Measurements from ENCODE around the gene TMPRSS11B. TPM values are rescaled to one million over a fixed set of nuclear protein-coding genes. Genes with fewer than 3 reads are reported as not detected.

TMPRSS11B gene
- total RNA-seq, 4 donors from 2014 or later: not detected

DNA sequence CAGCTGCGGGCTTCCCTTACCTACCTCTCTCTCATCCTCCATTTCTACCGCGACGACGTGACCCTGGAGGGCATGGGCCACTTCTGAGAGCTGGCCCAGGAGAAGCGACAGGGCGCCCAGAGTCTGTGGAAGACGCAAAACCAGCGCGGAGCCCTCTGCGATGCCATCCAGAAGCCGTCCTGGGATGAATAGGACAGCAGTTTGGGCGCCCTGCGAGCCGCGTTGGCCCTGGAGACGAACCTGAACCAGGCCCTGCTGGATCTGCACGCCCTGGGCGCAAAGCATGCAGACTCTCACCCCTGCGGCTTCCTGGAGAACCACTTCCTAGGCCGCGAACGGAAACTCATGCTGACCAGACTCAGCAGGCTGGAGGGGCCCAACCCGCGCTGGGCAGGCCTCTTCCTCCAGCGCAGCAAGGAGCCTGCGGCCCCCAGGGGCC is 63.1 kb downstream of the TMPRSS11B start:
- TF ChIP-seq POLR2A (IDR thresholded peaks at IDR 0.05): no peak
- no peak for TF ChIP-seq EP300 (IDR thresholded peaks at IDR 0.05)
- TF ChIP-seq POLR2AphosphoS5 (IDR thresholded peaks at IDR 0.05): no peak
- TF ChIP-seq, protein P1, sequence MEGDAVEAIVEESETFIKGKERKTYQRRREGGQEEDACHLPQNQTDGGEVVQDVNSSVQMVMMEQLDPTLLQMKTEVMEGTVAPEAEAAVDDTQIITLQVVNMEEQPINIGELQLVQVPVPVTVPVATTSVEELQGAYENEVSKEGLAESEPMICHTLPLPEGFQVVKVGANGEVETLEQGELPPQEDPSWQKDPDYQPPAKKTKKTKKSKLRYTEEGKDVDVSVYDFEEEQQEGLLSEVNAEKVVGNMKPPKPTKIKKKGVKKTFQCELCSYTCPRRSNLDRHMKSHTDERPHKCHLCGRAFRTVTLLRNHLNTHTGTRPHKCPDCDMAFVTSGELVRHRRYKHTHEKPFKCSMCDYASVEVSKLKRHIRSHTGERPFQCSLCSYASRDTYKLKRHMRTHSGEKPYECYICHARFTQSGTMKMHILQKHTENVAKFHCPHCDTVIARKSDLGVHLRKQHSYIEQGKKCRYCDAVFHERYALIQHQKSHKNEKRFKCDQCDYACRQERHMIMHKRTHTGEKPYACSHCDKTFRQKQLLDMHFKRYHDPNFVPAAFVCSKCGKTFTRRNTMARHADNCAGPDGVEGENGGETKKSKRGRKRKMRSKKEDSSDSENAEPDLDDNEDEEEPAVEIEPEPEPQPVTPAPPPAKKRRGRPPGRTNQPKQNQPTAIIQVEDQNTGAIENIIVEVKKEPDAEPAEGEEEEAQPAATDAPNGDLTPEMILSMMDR (IDR thresholded peaks at IDR 0.05): no peak
- DNase-seq (ENCODE audit: low spot score in 2 of 2): no peak
- Histone ChIP-seq H3K9me3 (no peaks in the 10 kb centered on the region), H3K36me3 (no peaks in the 10 kb centered on the region), H3K27ac (no peak overlapping the region), H3K27me3 (no peaks in the 10 kb centered on the region), H3K4me3 (no peak overlapping the region), H3K4me1 (no peaks in the 10 kb centered on the region)
- WGBS: 98% methylated on average over 19 of the region's 27 CpGs

DNA sequence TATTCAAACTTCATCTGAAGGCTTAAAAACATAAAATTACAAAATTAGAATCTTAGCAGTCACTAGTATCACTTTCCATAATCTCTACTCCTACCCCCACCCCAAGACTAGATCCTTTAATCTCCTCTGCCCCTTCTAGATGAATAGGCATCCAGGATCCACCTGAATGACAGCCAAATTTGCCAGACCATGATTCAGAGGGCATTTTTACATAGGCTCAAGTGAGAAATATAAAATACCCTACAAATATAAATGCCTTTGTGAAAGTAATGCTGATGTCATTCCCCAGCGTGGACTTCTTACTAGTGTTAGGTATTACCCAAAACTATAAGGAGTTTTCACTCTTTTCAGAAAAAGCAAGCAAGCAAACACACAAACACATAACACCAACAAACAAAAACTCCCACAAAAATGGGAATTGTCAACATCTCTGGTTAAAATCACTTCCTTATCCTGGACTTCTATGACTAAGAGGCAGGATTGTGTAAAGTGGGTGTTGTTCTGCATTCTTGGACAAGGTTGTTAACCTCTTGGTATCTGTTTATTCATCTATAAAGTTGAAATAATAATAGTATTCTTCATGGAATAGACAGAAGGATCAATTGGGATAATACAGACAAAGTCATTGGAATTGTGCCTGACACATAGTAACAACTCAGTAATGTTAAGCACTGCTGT is 64.5 kb downstream of the TMPRSS11B start:
- no peaks in the 10 kb centered on the region for H3K4me1 ChIP-seq

DNA sequence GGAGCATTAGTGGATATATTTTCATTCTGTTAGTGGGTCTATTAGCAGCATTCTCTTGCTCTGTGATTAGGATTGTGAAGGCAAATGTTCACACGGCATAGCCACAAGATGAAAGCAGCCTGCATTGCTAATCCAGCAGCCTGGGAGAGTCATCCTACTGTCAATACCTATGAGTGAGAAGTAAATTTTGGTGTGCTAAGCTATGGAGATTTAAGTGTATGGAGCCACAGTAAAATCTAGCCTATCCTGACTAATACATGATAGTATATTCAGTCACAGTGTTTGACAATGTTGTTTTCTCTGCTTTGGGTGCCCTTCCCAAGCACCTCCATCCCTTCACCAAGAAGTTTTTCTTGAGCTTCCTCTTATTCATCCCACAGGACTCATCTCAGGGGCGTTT is 68.6 kb downstream of the TMPRSS11B start:
- WGBS: 44% methylated on average over 2 of the region's 2 CpGs
- Histone ChIP-seq H3K4me3 (no peak overlapping the region), H3K27ac (no peak overlapping the region)

More for the DNA sequence above, 64.5 kb downstream of the TMPRSS11B start:
- Histone ChIP-seq H3K9me3 (no peaks in the 10 kb centered on the region), H3K27ac (no peak overlapping the region), H3K4me3 (no peak overlapping the region), H3K36me3 (no peaks in the 10 kb centered on the region), H3K27me3 (no peaks in the 10 kb centered on the region)
- TF ChIP-seq, protein P1 (IDR thresholded peaks at IDR 0.05): no peak
- TF ChIP-seq POLR2A (IDR thresholded peaks at IDR 0.05) (no peak), EP300 (IDR thresholded peaks at IDR 0.05) (no peak), POLR2AphosphoS5 (IDR thresholded peaks at IDR 0.05) (no peak)
- 73% methylated on average over 1 of the region's 1 CpG for WGBS
- DNase-seq (ENCODE audit: low spot score in 2 of 2): no peak

More for the DNA sequence above, 68.6 kb downstream of the TMPRSS11B start:
- Histone ChIP-seq H3K36me3 (no peaks in the 10 kb centered on the region), H3K27me3 (no peaks in the 10 kb centered on the region), H3K9me3 (no peaks in the 10 kb centered on the region), H3K4me1 (no peaks in the 10 kb centered on the region)
- no peak for TF ChIP-seq POLR2AphosphoS5 (IDR thresholded peaks at IDR 0.05)
- no peak for TF ChIP-seq EP300 (IDR thresholded peaks at IDR 0.05)
- TF ChIP-seq, protein P1 (IDR thresholded peaks at IDR 0.05): no peak
- no peak for TF ChIP-seq POLR2A (IDR thresholded peaks at IDR 0.05)
- no peak for DNase-seq (ENCODE audit: low spot score in 2 of 2)

Other genes starting within 250 kb of the TMPRSS11B start
- 10 to 100 TPM in 3 of 4 donors, 1 to 10 TPM in 1; 8.1 to 20.1 (median 13.0) TPM for gene TMPRSS11F, start 115.8 kb downstream of the TMPRSS11B start, total RNA-seq
- gene YTHDC1, start 104.4 kb upstream of the TMPRSS11B start, total RNA-seq: 100 to 1,000 TPM in 1 of 4 donors, 10 to 100 TPM in 3; 47.2 to 146 (median 64.0) TPM
- 10 to 100 TPM in 1 of 4 donors, 1 to 10 TPM in 3; 5.9 to 18.2 (median 9.5) TPM for gene TMPRSS11E, start 201.8 kb upstream of the TMPRSS11B start, total RNA-seq

All from suprapubic skin (tissue), 4 donors.